GM10266 (cell line): ENCODE results near the gene DPF3.

Source experiments
- DNase-seq: peaks from one replicate; pipeline ENCODE4 v3.0.0; 2012; ENCODE audit errors: extremely low spot score
- CTCF ChIP-seq: IDR thresholded peaks from 2 replicates; pipeline ENCODE4 v1.5.1; 2012; ENCODE audit warnings: mild to moderate bottlenecking, low read depth; ENCODE audit not compliant: control insufficient read depth, insufficient read depth; ENCODE audit errors: missing control alignments

Gene DPF3

GRCh38 chr14:72763892-72764291, 130.0 kb downstream of the DPF3 start:
- TF ChIP-seq CTCF: no peak
- no peak for DNase-seq

DNA sequence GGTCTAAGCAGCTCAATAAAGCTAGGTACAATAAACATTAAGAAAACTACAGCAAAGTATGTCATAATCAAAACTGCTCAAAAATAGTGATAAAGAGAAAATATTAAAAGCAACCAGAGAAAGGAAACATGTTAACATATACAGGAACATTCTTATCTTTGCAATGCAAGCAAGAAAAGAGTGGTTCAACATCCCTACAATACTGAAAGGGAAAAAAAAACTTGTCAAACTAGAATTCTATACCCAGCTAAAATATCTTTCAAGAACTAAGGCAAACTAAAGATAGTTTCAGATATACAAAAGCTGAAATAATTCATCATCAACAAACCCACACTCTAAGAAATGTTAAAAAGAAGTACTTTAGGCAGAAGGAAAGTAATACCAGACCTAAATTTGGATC, 134.2 kb downstream of the DPF3 start:
- TF ChIP-seq CTCF: no peak
- DNase-seq: no peak

DNA sequence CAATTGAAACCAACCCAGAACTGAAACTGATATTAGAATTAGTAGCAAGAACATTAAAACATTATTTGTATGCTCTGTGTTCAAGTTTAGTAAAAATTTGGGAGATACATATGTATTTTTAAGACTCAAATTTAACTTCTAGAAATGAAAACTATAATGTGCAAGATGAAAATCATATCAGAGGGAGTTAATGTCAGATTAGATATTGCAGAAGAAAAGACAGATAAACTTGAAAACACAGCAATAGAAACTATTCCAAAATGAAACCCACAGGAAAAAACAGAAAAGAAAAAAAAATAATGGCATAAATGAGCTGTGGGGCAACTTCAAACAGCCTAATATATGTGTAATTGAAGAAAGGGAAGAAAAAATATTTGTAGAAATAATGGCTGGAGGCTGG, 134.9 kb downstream of the DPF3 start:
- no peak for TF ChIP-seq CTCF
- DNase-seq: no peak

- no peak for TF ChIP-seq CTCF
- DNase-seq: no peak
Observed at GRCh38 chr14:72758420-72758819, 135.5 kb downstream of the DPF3 start.

GRCh38 chr14:72756967-72757366, 136.9 kb downstream of the DPF3 start:
- no peak for DNase-seq
- TF ChIP-seq CTCF: no peak

GRCh38 chr14:72755766-72756165, 138.1 kb downstream of the DPF3 start:
- TF ChIP-seq CTCF: no peak
- no peak for DNase-seq

DNA sequence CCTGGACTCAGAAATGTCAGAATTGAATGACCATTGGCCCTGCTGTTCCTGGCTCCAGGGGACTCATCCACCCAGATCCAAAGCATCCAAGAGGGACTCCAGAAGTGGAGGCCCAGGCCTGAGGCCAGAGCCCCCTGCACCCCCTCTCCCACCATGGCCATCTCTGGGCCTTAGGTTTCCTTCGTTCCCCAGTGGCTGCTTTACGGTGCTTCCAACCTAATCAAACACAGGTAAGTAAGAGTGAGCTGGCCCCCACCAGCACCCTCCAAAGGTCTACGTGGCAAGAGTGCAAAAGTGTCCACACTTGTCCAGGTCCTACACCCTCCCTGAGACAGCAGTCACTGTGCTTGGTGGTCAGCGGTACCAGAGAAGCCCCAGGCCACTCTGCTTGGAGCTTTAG, 139.0 kb downstream of the DPF3 start:
- TF ChIP-seq CTCF: no peak
- no peak for DNase-seq
